ENCODE results near the gene LTBP3. TPM values are rescaled to one million over a fixed set of nuclear protein-coding genes. Genes with fewer than 3 reads are reported as not detected.

LTBP3 gene
- total RNA-seq, 2 experiments from 2014 or later, result 80.2 to 92.5 TPM

- Mint-ChIP-seq H3K9me3 (no peaks in the 10 kb centered on the region), H3K27me3 (peaks cover 2% of the 10 kb centered on the region), H3K4me3 (no peak overlapping the region), H3K27ac (no peak overlapping the region), H3K36me3 (ENCODE audit: low read depth) (no peaks in the 10 kb centered on the region), H3K4me1 (peaks cover 51% of the 10 kb centered on the region)
- CTCF ChIA-PET, result interaction anchor here (0.6 to 10.0 kb wide), 7 partner anchors 9 to 73 kb away, joined by 3 to 119 read pairs (median 6); partner anchors contain the start of gene MALAT1
- DNase-seq, result no peak
- POLR2A ChIA-PET, result interaction anchor here (1.4 to 4.1 kb wide), 2 partner anchors 8 to 10 kb away, joined by 7 to 39 read pairs; partner anchors contain the start of gene MALAT1
These were observed 69.0 kb downstream of the LTBP3 start for GRCh38 chr11:65489035-65489705.

Other genes with a start within 250 kb of the LTBP3 start
- gene CDC42EP2, start 243.5 kb downstream of the LTBP3 start, total RNA-seq, result under 1 TPM; 0.25 to 0.67 TPM
- gene DPF2, start 224.5 kb downstream of the LTBP3 start, total RNA-seq, result 10 to 100 TPM; 61.1 to 75.6 TPM
- gene TIGD3, start 203.6 kb downstream of the LTBP3 start, total RNA-seq, result under 1 TPM; 0.42 to 0.79 TPM
- 10 to 100 TPM; 40.9 TPM for gene SLC25A45, start 175.7 kb downstream of the LTBP3 start, total RNA-seq
- gene FRMD8, start 171.7 kb downstream of the LTBP3 start, total RNA-seq, result 10 to 100 TPM; 49.5 to 52.1 TPM
- 100 to 1,000 TPM; 463 to 610 TPM for gene NEAT1, start 135.6 kb downstream of the LTBP3 start, total RNA-seq
- gene MALAT1, start 59.3 kb downstream of the LTBP3 start, total RNA-seq, result 1,000 to 10,000 TPM; 7,183 to 8,252 TPM
- 10 to 100 TPM; 59.1 to 62.1 TPM for gene SCYL1, start 33.3 kb downstream of the LTBP3 start, total RNA-seq
- gene ZNRD2, start 12.1 kb upstream of the LTBP3 start, total RNA-seq, result 10 to 100 TPM; 32.4 to 35.4 TPM
- 10 to 100 TPM; 34.1 to 42.1 TPM for gene FAM89B, start 14.2 kb upstream of the LTBP3 start, total RNA-seq
- 10 to 100 TPM; 69.2 to 96.7 TPM for gene EHBP1L1, start 17.7 kb upstream of the LTBP3 start, total RNA-seq
- gene KCNK7, start 37.4 kb upstream of the LTBP3 start, total RNA-seq, result 1 to 10 TPM in 1 of 2 experiments, under 1 TPM in 1; 1.00 to 3.3 TPM
- gene MAP3K11, start 55.9 kb upstream of the LTBP3 start, total RNA-seq, result 10 to 100 TPM; 61.0 to 67.1 TPM
- gene PCNX3, start 57.4 kb upstream of the LTBP3 start, total RNA-seq, result 10 to 100 TPM; 47.7 to 50.2 TPM
- 100 to 1,000 TPM; 229 to 235 TPM for gene SIPA1, start 79.7 kb upstream of the LTBP3 start, total RNA-seq
- 10 to 100 TPM; 76.7 to 79.8 TPM for gene RELA, start 104.6 kb upstream of the LTBP3 start, total RNA-seq
- 10 to 100 TPM; 60.8 to 72.3 TPM for gene KAT5, start 153.9 kb upstream of the LTBP3 start, total RNA-seq
- gene RNASEH2C, start 162.4 kb upstream of the LTBP3 start, total RNA-seq, result 10 to 100 TPM; 74.9 to 86.3 TPM
- 10 to 100 TPM; 17.4 to 20.2 TPM for gene AP5B1, start 222.6 kb upstream of the LTBP3 start, total RNA-seq
- not detected for gene OVOL1, start 228.7 kb upstream of the LTBP3 start, total RNA-seq

All from activated CD4-positive, alpha-beta T cell treated with anti-CD3 and anti-CD28 coated beads, Interleukin-2, amount 10 ng/mL, durations not matched to agents 7 days and 5 days (primary cell).